LoVo (cell line): ENCODE measurements around the gene KRTAP1-5.
"Not testable (repeated sequence)": the region's sequence is repeated elsewhere in the genome, so short reads cannot be mapped to it uniquely, and the experiment has no call there.

ENCODE experiments used
- DNase-seq: peaks from one replicate; pipeline ENCODE4 v3.0.0-alpha.2; 2016; ENCODE audit warnings: low spot score

The KRTAP1-5 gene

DNA sequence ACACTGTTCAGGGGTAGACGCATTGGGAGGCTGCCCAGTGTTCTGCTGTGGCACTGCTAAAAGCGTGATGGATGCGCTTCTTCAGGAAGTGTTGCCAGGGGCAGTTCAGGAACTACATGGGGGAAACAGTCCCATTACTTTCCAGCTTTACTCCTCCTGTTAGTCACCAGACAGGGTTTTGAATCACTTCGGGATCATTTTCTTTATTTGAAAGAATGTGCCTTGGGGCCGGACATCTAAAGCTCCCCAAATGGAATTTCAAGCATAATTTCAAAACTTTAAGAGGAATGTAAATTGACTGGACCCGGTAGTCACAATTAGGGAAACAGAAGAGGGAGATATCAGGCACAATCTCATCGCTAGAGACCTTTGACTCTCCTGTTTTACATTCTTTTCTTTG is 21.4 kb upstream of the KRTAP1-5 start:
- DNase-seq = no peak

DNA sequence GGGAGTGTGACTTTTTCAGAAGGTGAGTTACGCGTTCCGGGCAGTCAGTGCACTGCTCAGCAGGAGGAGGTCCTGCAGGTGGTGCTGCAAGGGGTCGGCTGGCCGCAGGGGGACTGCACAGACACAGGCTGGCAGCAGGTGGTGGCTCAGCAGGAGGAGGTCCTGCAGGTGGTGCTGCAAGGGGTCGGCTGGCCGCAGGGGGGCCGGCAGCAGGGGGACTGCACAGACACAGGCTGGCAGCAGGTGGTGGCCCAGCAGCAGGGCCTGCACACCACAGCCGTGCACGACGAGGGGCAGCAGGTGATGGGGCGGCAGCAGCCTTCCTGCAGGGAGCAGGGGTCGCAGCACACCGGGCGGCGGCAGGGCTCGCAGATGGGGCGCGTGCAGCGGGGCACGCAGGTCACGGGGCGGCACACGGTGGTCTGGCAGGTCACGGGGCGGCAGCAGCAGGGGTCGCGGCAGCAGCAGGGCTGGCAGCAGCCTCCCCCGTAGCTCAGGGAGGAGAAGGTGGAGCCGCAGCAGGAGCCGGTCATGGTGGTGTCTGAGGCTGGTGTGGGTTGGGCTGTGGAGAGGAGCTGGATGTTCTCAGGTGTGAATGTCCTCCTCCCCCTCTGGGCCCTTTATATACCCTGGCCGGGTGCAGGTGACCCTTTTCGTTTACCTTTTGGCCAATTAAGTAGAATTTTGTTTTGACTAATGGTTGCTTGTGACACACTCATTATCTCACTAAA is 19.9 kb upstream of the KRTAP1-5 start, which contains the start of gene KRTAP2-1:
KRTAP2-1 (minus strand) TSS at position 582 of the 731 bp plus-strand sequence; CDS start at position 533, 49 bp downstream.
- DNase-seq = not testable (repeated sequence)

DNA sequence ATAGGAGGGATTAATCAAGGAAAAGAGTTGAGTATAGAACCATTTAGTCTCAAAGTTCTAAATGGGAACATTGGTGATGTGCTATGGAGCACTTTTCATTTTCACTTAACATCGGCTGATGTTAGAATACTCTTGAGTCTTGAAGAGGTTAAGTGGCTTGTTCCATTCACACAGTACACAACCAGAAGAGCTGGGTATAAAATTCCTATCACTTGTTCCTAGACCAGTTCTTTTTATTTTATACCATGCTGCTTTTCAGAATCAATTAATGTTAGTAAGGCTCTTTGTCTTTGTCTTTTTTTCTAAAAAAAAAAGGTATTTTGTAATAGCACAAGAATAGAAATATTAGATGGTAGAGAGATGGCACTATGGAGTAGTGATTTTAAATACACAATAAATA is 15.9 kb upstream of the KRTAP1-5 start:
- no peak for DNase-seq

DNA sequence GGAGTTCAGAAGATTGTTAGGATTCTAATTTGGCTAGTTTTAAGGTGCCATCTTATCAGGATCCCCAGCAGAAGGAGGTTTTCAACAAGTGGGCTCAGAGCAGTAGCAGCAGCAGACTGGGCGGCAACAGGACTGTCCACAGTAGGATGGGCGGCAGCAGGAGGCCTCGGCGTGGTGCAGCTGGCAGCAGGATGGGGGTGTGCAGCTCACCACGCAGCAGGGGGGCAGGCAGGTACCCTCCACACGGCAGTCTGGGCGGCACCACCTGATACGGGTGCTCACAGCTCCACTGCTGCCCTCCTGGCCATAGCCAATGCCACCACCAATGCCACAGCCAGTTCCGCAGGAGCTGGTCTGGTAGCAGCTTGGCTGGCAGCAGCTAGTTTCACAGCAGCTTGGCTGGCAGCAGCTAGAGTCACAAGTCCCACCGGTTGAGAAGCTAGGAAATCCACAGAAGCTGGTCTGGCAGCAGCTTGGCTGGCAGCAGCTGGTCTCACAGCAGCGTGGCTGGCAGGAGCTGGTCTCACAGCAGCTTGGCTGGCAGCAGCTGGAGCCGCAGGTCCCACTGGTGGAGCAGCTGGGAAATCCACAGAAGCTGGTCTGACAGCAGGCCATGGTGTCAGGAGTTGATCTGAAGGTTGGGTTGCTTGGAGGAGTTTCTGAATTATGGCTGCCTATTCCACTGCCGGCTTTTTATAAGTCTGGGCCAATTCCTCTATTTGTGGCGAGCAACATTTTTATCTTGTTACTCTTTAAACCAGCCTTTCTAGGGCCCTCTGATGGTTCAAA is 14.0 kb upstream of the KRTAP1-5 start, which contains the start of gene KRTAP1-1:
KRTAP1-1 (minus strand) TSS at position 668 of the 789 bp plus-strand sequence; CDS start at position 615, 53 bp downstream.
- not testable (repeated sequence) for DNase-seq

DNA sequence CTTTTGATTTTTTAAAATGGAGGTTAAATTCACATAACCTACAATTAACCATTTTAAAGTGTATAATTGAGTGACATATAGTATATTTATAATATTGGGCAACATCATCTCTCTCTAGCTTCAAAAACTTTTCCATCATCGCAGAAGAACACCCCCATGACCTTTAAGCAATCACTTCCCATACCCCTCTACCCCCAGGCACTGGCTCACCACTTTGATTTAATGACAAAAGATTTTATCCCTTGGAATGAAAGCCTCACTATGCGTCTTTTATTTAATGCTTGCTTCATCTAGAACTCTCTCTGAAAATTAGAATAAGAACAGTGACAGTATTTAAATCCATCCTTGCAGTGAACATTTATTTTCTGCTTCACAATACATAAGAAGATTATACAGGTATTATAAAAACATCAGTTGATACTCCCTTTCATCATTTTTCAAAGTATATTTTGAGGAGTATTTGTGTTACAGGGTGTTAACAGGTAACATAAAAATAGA is 10.9 kb upstream of the KRTAP1-5 start:
- DNase-seq = no peak

DNA sequence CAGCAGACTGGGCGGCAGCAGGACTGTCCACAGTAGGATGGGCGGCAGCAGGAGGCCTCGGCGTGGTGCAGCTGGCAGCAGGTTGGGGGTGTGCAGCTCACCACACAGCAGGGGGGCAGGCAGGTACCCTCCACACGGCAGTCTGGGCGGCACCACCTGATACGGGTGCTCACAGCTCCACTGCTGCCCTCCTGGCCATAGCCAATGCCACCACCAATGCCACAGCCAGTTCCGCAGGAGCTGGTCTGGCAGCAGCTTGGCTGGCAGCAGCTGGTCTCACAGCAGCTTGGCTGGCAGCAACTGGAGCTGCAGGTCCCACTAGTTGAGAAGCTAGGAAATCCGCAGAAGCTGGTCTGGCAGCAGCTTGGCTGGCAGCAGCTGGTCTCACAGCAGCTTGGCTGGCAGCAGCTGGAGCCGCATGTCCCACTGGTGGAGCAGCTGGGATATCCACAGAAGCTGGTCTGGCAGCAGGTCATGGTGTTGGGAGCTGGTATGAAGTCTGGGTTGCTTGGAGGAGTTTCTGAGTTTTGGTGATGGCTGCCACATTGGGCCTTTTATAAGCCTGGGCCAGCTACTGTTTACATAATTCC is 7.4 kb upstream of the KRTAP1-5 start, which contains the start of gene KRTAP1-3:
KRTAP1-3 (minus strand) TSS at position 529 of the 590 bp plus-strand sequence; CDS start at position 476, 53 bp downstream.
- DNase-seq = not testable (repeated sequence)

DNA sequence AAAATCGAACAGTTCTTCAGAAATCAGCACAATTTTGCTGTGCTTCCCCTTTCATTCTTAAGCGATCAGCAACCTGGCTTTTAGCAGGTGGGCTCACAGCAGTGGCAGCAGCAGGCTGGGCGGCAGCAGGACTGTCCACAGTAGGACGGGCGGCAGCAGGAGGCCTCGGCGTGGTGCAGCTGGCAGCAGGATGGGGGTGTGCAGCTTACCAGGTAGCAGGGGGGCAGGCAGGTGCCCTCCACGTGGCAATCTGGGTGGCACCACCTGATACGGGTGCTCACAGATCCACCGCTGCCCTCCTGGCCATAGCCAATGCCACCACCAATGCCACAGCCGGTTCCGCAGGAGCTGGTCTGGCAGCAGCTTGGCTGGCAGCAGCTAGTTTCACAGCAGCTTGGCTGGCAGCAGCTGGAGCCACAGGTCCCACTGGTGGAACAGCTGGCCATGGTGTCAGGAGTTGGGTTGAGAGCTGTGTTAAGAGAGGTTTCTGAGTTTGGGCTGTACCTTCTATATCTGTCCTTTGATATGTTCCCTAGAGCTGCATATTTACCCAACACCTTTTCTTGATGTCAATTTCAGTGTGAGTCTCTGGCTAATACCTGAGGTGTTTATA is 2.7 kb upstream of the KRTAP1-5 start, which contains the start of gene KRTAP1-4:
KRTAP1-4 (minus strand) TSS at position 563 of the 613 bp plus-strand sequence; CDS start at position 446, 117 bp downstream.
- no peak for DNase-seq

DNA sequence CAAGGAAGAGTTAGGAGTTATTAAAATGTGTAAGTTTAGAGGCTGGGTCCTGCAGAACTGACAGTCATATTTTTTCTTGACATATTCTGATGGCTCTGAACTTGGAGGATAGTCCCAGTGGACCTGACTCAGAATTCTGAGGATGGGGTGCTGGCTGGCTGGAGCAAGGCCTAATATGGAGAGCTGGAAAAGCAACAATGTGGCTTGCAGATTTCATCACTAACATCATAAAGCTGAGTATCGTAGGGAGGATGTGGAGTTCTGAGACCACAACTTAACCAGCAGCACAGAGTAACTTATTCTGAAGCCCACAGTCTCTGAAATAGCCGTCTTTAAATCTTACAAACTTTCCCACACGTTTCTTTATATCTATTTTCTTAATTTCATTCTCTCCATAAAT is 2.3 kb downstream of the KRTAP1-5 start:
- DNase-seq = no peak

DNA sequence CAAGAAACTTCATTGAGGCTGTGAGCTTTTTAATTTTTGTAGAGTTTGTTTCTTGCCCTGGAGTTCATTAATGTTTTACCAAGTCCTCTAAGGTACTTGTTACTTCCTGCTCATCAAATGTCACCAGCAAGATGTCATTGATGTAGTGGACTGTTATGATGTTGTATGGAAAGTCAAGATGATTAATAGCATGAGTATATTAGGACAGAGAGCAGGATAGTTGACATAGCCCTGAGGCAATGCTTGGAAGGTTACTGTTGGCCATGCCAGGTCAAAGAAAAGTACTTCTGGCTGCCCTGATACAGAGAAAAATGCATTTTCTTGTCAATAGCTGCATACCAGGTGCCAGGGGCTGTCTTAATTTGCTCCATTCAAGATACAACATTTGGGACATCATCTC is 6.7 kb downstream of the KRTAP1-5 start:
- DNase-seq = no peak

DNA sequence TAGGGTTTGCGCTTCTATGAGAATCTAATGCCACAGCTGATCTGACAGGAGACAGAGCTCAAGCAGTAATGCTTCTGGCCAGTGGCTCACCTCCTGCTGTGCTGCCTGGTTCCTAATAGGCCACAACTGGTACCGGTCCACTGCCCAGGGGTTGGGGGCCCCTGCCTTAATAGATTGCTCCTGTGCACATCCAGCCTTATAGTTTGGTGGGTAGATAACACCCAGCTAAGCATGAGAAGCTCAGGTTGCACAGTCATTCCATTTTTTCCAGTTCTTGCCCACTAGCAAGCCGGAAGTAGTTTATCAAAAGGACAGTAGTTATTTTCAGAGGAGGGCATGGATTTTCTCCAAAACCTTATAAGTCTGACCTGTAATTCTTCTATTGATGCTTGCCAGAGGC is 7.6 kb downstream of the KRTAP1-5 start:
- no peak for DNase-seq

DNA sequence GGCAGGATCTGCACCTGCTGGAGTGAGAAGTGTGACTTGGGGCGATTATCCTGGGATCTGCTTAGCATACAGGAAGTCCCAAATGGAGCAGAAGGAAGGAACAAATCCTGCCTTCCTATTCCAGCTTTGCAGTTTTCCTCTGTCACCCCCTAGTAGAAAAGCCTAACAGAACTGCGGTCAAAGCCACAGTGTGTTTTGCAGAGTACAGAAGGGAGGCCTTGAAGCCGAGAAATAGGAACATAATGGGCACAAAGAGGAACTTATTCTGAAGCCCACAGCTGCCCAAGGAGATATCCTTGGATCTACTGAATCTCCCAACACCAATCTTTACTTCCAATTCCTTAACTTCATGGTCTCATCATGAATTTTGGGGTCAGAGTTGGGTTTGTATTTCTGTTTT is 8.5 kb downstream of the KRTAP1-5 start:
- DNase-seq = no peak

DNA sequence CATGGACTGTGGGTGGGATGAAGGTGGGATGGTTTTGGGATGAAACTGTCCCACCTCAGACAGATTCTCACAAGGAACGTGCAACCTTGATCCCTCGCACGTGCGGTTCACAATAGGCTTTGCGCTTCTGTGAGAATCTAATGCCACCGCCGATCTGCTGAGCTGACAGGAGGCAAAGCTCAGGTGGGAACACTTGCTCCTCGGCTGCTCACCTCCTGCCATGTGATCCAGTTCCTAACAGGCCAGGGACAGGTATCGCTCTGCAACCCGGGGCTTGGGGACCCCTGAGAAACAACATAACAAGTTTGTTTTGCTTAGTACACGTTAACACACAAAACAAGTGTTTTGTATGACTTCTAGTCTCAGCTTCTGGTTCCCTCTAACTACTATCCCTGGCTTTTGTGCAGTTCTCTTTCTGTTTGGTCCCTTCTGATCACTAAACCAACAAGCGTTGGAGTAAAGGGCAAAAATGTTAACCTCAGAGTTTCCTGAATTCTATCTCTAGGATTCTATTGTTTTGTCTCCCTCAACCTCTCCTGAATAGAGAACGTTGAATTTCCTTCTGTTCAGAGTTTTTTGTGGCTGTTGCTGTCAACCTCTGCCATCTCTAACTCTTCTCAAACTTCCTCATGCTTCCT is 10.3 kb downstream of the KRTAP1-5 start:
- DNase-seq = no peak

DNA sequence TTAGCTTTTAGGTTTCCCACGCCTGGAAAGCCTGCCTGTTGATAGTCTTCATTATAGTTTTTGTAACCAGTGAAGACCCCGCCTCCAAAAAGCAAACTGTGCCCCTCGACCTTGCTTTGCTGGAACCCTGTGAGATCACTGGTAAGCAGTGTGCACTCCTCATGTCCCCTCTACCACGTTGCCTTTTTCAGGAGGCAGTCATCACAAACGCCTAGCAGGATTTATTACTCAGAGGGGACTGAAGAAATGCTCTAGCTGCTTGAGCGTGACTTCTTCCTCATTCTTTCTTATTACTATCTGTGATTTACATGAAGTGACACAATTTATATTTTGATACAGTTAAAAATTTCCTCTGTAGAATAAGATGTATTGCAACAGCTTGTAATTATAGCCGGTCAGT is 11.6 kb downstream of the KRTAP1-5 start:
- DNase-seq = no peak

DNA sequence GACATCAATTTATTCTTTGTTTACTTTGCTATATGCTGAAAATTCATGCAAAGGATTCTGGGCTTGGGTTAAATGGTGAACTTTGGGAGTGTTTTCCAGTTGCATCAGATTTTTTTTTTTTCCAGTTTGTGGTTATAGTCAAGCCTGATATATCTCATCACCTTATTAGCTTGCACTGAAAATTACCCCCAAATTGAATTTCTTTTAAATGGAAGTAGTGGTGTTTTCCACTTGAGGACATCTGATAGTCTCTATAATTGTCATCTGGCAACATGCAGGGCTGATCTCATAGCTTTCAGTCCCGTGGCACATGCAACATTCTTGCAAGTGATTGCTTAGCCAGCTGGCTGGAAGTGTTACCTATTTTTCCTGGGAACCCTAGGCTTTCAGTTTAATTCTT is 13.4 kb downstream of the KRTAP1-5 start:
- DNase-seq = no peak

DNA sequence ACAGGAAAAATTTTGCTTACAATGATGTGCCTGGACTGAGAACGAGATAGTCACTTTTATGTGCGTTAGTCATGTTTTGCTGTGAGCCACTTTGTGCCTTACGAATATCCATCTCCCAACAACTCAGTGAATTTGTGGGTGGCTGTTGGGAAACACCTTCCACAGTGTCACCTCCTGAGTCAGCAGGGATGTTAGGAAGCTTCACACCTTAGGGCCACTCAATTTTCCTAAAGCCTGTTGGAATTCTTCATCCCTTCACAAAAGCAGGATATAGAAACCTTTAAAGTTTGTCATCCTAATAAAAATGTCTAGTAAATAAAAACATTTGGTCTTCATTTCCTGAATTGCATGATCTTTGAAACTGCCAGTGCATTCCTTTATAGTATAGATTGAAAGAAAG is 13.8 kb downstream of the KRTAP1-5 start:
- DNase-seq = peak; percentile 45

DNA sequence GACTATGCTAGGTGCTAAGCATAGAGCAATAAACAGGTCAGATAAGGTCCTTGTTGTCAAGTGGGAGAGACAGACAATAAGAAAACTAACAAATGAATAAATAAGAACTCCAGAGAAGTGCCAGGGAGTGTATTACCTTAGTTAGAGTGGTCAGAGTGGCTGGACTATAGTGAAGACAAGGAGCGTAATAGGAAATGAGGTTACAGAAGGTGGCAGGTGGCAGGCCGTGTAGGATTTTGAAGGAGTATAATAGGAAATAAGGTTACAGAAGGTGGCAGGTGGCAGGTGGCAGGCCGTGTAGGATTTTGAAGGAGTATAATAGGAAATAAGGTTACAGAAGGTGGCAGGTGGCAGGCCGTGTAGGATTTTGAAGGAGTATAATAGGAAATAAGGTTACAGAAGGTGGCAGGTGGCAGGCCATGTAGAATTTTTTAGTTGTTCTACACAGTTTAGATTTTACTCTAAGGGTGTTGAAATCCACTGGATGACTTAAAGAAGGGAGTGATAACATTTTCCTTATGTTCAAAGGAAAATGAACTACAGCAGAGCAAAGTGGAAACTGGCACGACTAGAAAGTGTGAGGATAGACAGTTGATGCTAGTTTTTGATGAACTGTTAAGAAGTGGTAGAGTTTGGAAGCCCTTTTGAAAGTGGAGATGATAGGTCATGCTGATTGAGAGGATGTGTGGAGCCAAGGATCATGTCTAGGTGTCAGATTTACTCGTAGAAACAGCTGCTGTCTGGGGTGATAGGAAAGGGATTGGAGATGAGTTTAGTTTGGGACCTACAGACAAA is 14.5 kb downstream of the KRTAP1-5 start:
- no peak for DNase-seq

DNA sequence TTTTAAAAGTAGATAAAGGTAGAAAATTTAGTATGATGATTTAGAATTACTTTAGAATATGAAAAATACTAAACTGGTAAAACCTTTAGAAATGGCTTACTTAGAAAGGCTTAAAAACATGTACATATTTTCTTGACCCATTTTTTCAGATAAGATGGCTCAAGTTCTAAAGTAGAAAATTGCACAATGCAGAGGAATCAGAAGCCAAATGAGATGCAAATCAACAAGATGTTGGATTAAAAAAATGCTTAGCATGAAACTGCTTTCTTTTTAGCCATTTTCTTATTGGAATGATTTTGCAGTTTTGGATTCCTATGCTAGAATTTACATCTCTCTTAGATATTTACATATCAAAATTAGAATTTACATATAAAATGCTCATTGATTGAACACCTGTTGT is 16.6 kb downstream of the KRTAP1-5 start:
- DNase-seq = no peak

DNA sequence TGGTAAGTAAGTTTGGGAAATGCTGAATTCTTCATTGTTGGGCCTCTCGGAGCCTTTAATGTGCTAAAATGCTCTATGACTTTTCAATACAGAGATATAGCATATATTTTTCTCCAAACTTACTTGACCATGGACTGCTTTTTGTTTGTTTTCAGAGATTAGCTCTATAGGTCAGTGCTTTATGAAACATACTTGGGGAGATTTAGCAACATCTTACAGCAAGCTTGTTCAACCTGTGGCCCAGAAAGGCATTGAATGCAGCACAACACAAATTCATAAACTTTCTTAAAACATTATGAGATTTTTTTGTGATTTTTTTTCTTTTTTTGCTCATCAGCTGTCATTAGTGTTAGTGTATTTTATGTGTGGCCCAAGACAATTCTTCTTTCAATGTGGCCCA is 17.1 kb downstream of the KRTAP1-5 start:
- DNase-seq = no peak

DNA sequence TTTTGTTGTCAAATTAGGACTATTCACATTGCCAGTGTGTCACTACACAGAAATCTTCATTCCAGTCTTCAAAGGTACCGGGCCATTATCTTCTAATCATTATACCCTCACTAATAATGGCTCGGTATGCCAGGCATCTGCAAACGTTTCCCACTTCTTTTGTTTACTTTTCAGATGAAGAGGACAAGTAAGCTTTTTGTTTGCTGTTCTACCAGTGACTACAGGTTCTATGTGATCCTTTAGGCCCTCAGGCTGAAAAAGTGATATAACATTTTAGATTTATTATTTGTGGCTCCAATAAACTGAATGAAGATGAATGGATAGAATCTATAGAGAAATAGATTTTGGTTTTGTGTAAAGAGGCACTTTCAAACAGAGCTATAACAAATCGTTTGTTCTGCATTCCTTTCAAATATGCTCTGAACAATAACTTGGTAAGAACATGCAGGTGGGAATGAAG is 17.7 kb downstream of the KRTAP1-5 start:
- no peak for DNase-seq

DNA sequence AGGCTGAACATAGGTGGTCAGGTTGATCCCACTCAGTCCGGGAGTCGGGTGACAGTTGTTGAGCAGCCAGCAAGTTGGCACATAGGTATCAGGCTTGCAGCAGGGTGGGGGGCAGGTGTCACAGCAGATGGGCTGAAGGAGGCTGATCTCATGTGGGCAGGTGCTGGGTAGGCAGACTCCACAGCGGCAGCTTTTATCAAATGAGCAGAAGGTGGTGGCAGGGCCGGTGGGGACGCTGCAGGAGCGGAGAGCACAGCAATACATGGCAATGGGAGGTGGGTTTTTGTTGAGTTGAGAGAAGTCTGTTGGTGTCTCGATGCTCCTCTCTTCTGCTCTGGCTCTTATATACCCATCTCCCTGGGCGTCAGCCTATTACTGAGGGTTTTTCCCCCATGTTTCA is 18.2 kb downstream of the KRTAP1-5 start, which contains the start of gene KRTAP3-1:
KRTAP3-1 (minus strand) TSS at position 318 of the 400 bp plus-strand sequence; CDS start at position 264, 54 bp downstream.
- DNase-seq = no peak
